Loucy (cell line): ENCODE measurements around the gene ITPKB.

ENCODE experiments used
- H2AFZ ChIP-seq: fragments of 200-600 bp; sonication (generic); 2 replicates; pipeline ENCODE4 v1.6.0; 2016; ENCODE audit warnings: antibody characterized with exemption, mild to moderate bottlenecking, low read length, moderate library complexity
- H3F3A ChIP-seq: fragments of 200-600 bp; 2 replicates; pipeline ENCODE4 v1.6.0; 2016; ENCODE audit warnings: antibody characterized with exemption, low read depth, mild to moderate bottlenecking
- H3K27me3 ChIP-seq: fragments of 200-600 bp; sonication (generic); 2 replicates; pipeline ENCODE4 v1.6.1; 2014; ENCODE audit warnings: low read length, mild to moderate bottlenecking; ENCODE audit not compliant: insufficient read depth, poor library complexity, severe bottlenecking
- H3K36me3 ChIP-seq: fragments of 200-600 bp; sonication (generic); 2 replicates; pipeline ENCODE4 v1.6.1; 2016; ENCODE audit warnings: low read length; ENCODE audit not compliant: insufficient read depth
- H3K4me1 ChIP-seq: fragments of 200-600 bp; sonication (generic); 2 replicates; pipeline ENCODE4 v1.5.1; 2014; ENCODE audit warnings: low read length, mild to moderate bottlenecking; ENCODE audit not compliant: insufficient read depth, poor library complexity, severe bottlenecking
- H3K4me2 ChIP-seq: fragments of 200-600 bp; sonication (generic); 2 replicates; pipeline ENCODE4 v1.6.0; 2014; ENCODE audit warnings: antibody characterized with exemption, low read length, low read depth, mild to moderate bottlenecking; ENCODE audit not compliant: poor library complexity, severe bottlenecking
- H3K4me3 ChIP-seq: fragments of 200-600 bp; sonication (generic); 2 replicates; pipeline ENCODE4 v1.5.1; 2014; ENCODE audit warnings: low read length, mild to moderate bottlenecking, mixed read lengths; ENCODE audit not compliant: poor library complexity, severe bottlenecking
- H3K79me2 ChIP-seq: fragments of 200-600 bp; sonication (generic); 2 replicates; pipeline ENCODE4 v1.6.1; 2014; ENCODE audit warnings: low read length; ENCODE audit not compliant: insufficient read depth
- H3K9ac ChIP-seq: fragments of 200-600 bp; sonication (generic); 2 replicates; pipeline ENCODE4 v1.6.0; 2014; ENCODE audit warnings: mild to moderate bottlenecking, low read depth, low read length, moderate library complexity; ENCODE audit not compliant: poor library complexity, severe bottlenecking
- H3K9me2 ChIP-seq: fragments of 200-600 bp; sonication (generic); replicated peaks from 2 replicates; pipeline ENCODE4 v1.6.1; 2016; ENCODE audit warnings: low read depth, low read length, mixed read lengths
- H3K9me3 ChIP-seq: fragments of 200-600 bp; sonication (generic); 2 replicates; pipeline ENCODE4 v1.6.1; 2014; ENCODE audit warnings: mild to moderate bottlenecking, antibody characterized with exemption, low read length, low read depth; ENCODE audit not compliant: insufficient read depth
- H4K20me1 ChIP-seq: fragments of 200-600 bp; sonication (generic); 2 replicates; pipeline ENCODE4 v1.6.0; 2014; ENCODE audit warnings: antibody characterized with exemption, low read length, mild to moderate bottlenecking; ENCODE audit not compliant: insufficient read depth, poor library complexity, severe bottlenecking
- EZH2phosphoT487 ChIP-seq: fragments of 200-600 bp; IDR thresholded peaks from 2 replicates; pipeline ENCODE4 v1.6.1; 2018; ENCODE audit warnings: antibody characterized with exemption, mild to moderate bottlenecking, moderate library complexity, borderline replicate concordance
- TF ChIP-seq, protein P1 (sequence below): fragments of 200-600 bp; sonication (generic); conservative IDR thresholded peaks from 2 replicates; pipeline ENCODE4 v1.5.1; 2014; ENCODE audit warnings: mild to moderate bottlenecking, antibody characterized with exemption, low read length

The ITPKB gene

DNA sequence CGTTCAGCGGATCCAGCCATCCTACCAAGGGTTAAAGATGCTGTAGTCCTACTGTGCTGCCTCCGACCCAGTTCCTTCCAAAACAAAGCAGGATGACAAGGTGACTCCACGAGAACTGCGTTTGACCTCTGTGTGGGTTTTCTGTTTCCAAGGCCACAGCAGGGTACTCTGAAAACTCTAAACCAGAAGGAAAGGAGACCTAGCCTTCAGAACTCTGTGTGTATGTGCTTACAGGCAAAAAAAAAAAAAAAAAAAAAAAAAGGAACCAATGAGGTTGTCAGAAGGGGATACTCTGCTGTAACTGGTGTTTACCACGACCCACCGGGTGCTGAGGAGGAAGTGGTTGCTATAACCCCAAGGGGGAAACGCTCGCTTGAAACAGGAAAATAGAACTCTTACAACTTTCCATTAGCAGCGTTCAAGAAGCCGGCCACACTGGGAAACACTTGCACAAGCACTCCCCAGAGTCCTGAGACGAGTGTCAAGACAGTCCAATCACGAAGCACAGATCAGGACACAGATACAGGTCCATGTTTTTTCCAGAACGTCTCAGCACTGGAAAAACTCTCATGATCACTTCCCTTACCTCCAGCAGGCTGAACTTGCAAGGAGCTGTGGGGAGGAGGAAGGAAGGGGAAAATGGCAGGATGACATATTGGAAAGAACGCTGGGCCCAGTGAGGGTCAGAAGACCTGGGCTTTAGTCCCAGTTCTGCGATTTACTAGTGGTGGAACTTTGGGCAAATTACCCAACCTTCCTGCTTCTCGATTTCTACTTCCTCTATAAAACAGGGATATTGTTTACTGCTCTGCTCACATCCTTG, 64.0 kb downstream of the ITPKB start:
- Histone ChIP-seq H3K4me2 (peak overlapping the region; percentile 99), H3K4me3 (peak overlapping the region; percentile 70), H2AFZ (no peak overlapping the region; the same call in 1 of the 2 replicates), H3K79me2 (peaks cover 89% of the 10 kb centered on the region), H3K36me3 (peaks cover 23% of the 10 kb centered on the region; the same call in 1 of the 2 replicates), H3K9ac (peak overlapping the region; percentile 77), H3K4me1 (peaks cover 80% of the 10 kb centered on the region), H3K9me3 (no peaks in the 10 kb centered on the region), H3K27me3 (no peaks in the 10 kb centered on the region), H3K9me2 (no peaks in the 10 kb centered on the region), H3F3A (peaks cover 22% of the 10 kb centered on the region), H4K20me1 (no peaks in the 10 kb centered on the region)
- no peak for TF ChIP-seq EZH2phosphoT487
- TF ChIP-seq, protein P1, sequence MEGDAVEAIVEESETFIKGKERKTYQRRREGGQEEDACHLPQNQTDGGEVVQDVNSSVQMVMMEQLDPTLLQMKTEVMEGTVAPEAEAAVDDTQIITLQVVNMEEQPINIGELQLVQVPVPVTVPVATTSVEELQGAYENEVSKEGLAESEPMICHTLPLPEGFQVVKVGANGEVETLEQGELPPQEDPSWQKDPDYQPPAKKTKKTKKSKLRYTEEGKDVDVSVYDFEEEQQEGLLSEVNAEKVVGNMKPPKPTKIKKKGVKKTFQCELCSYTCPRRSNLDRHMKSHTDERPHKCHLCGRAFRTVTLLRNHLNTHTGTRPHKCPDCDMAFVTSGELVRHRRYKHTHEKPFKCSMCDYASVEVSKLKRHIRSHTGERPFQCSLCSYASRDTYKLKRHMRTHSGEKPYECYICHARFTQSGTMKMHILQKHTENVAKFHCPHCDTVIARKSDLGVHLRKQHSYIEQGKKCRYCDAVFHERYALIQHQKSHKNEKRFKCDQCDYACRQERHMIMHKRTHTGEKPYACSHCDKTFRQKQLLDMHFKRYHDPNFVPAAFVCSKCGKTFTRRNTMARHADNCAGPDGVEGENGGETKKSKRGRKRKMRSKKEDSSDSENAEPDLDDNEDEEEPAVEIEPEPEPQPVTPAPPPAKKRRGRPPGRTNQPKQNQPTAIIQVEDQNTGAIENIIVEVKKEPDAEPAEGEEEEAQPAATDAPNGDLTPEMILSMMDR = no peak

DNA sequence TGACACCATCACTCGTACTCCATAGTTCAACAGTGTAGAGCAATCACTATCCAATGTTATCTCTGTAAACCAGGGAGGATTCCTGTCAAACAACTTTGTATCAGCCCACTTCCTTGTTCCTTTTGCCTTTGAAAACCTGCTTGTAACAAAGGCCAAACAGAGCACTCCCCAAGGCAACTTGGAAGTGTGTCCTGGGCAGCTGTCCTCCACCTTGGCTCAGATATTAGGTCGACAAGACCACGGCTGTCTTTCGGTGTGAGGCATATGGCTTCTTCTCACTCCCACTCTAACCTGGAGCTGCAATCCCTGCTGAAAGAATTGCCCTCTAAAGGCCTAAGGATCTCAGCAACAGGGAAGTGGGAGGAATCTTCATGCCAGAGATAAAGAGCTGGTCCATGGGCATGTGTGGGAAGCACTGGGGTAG, 66.7 kb downstream of the ITPKB start:
- H3K79me2 ChIP-seq = peaks cover 88% of the 10 kb centered on the region
- H4K20me1 ChIP-seq = no peaks in the 10 kb centered on the region
- H3K4me1 ChIP-seq = peaks cover 54% of the 10 kb centered on the region

GRCh38 chr1:226671277-226671676, 67.8 kb downstream of the ITPKB start:
- H3K9ac ChIP-seq = no peak overlapping the region
- H3F3A ChIP-seq = peaks cover 15% of the 10 kb centered on the region
- H3K9me2 ChIP-seq = no peaks in the 10 kb centered on the region
- H3K27me3 ChIP-seq = no peaks in the 10 kb centered on the region
- no peaks in the 10 kb centered on the region for H4K20me1 ChIP-seq
- peaks cover 88% of the 10 kb centered on the region for H3K79me2 ChIP-seq
- H3K4me1 ChIP-seq = peaks cover 52% of the 10 kb centered on the region
- no peaks in the 10 kb centered on the region for H3K9me3 ChIP-seq
- no peak overlapping the region for H2AFZ ChIP-seq
- no peak overlapping the region for H3K4me3 ChIP-seq
- peaks cover 23% of the 10 kb centered on the region; the same call in 1 of the 2 replicates for H3K36me3 ChIP-seq
- no peak overlapping the region for H3K4me2 ChIP-seq
- TF ChIP-seq, protein P1 = no peak
- TF ChIP-seq EZH2phosphoT487 = no peak

More for the DNA sequence above, 66.7 kb downstream of the ITPKB start:
- no peaks in the 10 kb centered on the region for H3K9me3 ChIP-seq
- H3K36me3 ChIP-seq = peaks cover 23% of the 10 kb centered on the region; the same call in 1 of the 2 replicates
- no peaks in the 10 kb centered on the region for H3K27me3 ChIP-seq
- H2AFZ ChIP-seq = no peak overlapping the region
- no peak overlapping the region for H3K4me2 ChIP-seq
- TF ChIP-seq EZH2phosphoT487 = no peak
- TF ChIP-seq, protein P1 = no peak
- H3K9me2 ChIP-seq = no peaks in the 10 kb centered on the region
- H3K9ac ChIP-seq = peak overlapping the region; percentile 20
- H3K4me3 ChIP-seq = no peak overlapping the region
- H3F3A ChIP-seq = peaks cover 19% of the 10 kb centered on the region
